NT2/D1 (cell line): ENCODE data around the gene EEF2.
A peak's percentile ranks its signal among the peaks of the same experiment; 100 is the strongest.

Experiments used
- DNase-seq: peaks from one replicate; pipeline ENCODE4 v3.0.0-alpha.2; 2011; ENCODE audit warnings: low read depth, low spot score
- H3K27me3 ChIP-seq: 2 replicates; pipeline ENCODE4 v1.6.0; 2011; ENCODE audit warnings: mild to moderate bottlenecking; ENCODE audit not compliant: insufficient read length, insufficient read depth
- H3K36me3 ChIP-seq: 2 replicates; pipeline ENCODE4 v1.6.1; 2011; ENCODE audit warnings: mild to moderate bottlenecking, low read length, mixed read lengths; ENCODE audit not compliant: insufficient read depth, insufficient read length
- H3K4me1 ChIP-seq: 2 replicates; pipeline ENCODE4 v1.5.1; 2011; ENCODE audit not compliant: insufficient read depth, insufficient read length
- H3K4me3 ChIP-seq: 2 replicates; pipeline ENCODE4 v1.5.1; 2011; ENCODE audit warnings: low read depth; ENCODE audit not compliant: insufficient read length
- H3K9ac ChIP-seq: 2 replicates; pipeline ENCODE4 v1.6.0; 2011; ENCODE audit warnings: low read depth; ENCODE audit not compliant: insufficient read length
- H3K9me3 ChIP-seq: 2 replicates; pipeline ENCODE4 v1.5.1; 2011; ENCODE audit warnings: mild to moderate bottlenecking, low read length; ENCODE audit not compliant: insufficient read depth
- SUZ12 ChIP-seq: IDR thresholded peaks from 2 replicates; pipeline ENCODE4 v1.6.1; 2011; ENCODE audit not compliant: insufficient read length, insufficient read depth; ENCODE audit errors: extremely low read depth
- YY1 ChIP-seq: IDR thresholded peaks from 2 replicates; pipeline ENCODE4 v1.6.1; 2011; ENCODE audit not compliant: insufficient read length, insufficient read depth
- ZNF274 ChIP-seq: IDR thresholded peaks from 2 replicates; pipeline ENCODE4 v1.6.1; 2011; ENCODE audit warnings: mild to moderate bottlenecking, low read depth, low read length

Gene EEF2

GRCh38 chr19:3982701-3983541 lies 2.3 kb downstream of the EEF2 start:
- peak overlapping the region; percentile 99 for H3K4me3 ChIP-seq
- TF ChIP-seq SUZ12 (no peak), ZNF274 (no peak), YY1 (no peak)
- peaks cover 70% of the 10 kb centered on the region for H3K36me3 ChIP-seq
- peak overlapping the region; percentile 100 for H3K9ac ChIP-seq
- peaks cover 35% of the 10 kb centered on the region for H3K4me1 ChIP-seq
- H3K27me3 ChIP-seq = no peaks in the 10 kb centered on the region
- DNase-seq = no peak
- no peaks in the 10 kb centered on the region for H3K9me3 ChIP-seq

- peak overlapping the region; percentile 100 for H3K9ac ChIP-seq
- H3K4me1 ChIP-seq = peaks cover 44% of the 10 kb centered on the region
Measured at GRCh38 chr19:3981736-3982681, 3.3 kb downstream of the EEF2 start.

GRCh38 chr19:3981373-3981735 lies 3.9 kb downstream of the EEF2 start:
- Histone ChIP-seq H3K36me3 (peaks cover 86% of the 10 kb centered on the region), H3K9ac (no peak overlapping the region), H3K4me3 (no peak overlapping the region), H3K4me1 (peaks cover 47% of the 10 kb centered on the region), H3K27me3 (no peaks in the 10 kb centered on the region), H3K9me3 (no peaks in the 10 kb centered on the region)
- TF ChIP-seq YY1 = no peak
- TF ChIP-seq SUZ12 = no peak
- TF ChIP-seq ZNF274 = no peak
- no peak for DNase-seq

More at GRCh38 chr19:3981736-3982681, 3.3 kb downstream of the EEF2 start:
- TF ChIP-seq YY1 (no peak), SUZ12 (no peak), ZNF274 (no peak)
- Histone ChIP-seq H3K27me3 (no peaks in the 10 kb centered on the region), H3K4me3 (peak overlapping the region; percentile 9), H3K36me3 (peaks cover 80% of the 10 kb centered on the region), H3K9me3 (no peaks in the 10 kb centered on the region)
- DNase-seq = no peak

- DNase-seq = no peak
- Histone ChIP-seq H3K27me3 (no peaks in the 10 kb centered on the region), H3K36me3 (peaks cover 94% of the 10 kb centered on the region), H3K9ac (no peak overlapping the region), H3K9me3 (no peaks in the 10 kb centered on the region), H3K4me1 (peaks cover 47% of the 10 kb centered on the region), H3K4me3 (no peak overlapping the region)
- TF ChIP-seq ZNF274 (no peak), SUZ12 (no peak), YY1 (no peak)
Measured at GRCh38 chr19:3980353-3981251, 4.7 kb downstream of the EEF2 start.

- DNase-seq = no peak
- Histone ChIP-seq H3K27me3 (no peaks in the 10 kb centered on the region), H3K4me1 (peaks cover 47% of the 10 kb centered on the region), H3K36me3 (peaks cover 98% of the 10 kb centered on the region), H3K4me3 (no peak overlapping the region), H3K9me3 (no peaks in the 10 kb centered on the region), H3K9ac (no peak overlapping the region)
- TF ChIP-seq ZNF274 (no peak), SUZ12 (no peak), YY1 (no peak)
Measured at GRCh38 chr19:3979674-3980352, 5.5 kb downstream of the EEF2 start.

- no peak for TF ChIP-seq YY1
- no peak for TF ChIP-seq ZNF274
- TF ChIP-seq SUZ12 = no peak
- Histone ChIP-seq H3K27me3 (no peaks in the 10 kb centered on the region), H3K4me3 (no peak overlapping the region), H3K4me1 (peaks cover 47% of the 10 kb centered on the region), H3K36me3 (peaks cover 92% of the 10 kb centered on the region), H3K9ac (no peak overlapping the region), H3K9me3 (no peaks in the 10 kb centered on the region)
- DNase-seq = no peak
Measured at GRCh38 chr19:3979289-3979673, 6.0 kb downstream of the EEF2 start.
